K562 (cell line): ENCODE data around the gene RSPH9. TPM values are rescaled to one million over a fixed set of nuclear protein-coding genes. Genes with fewer than 3 reads are reported as not detected.
A peak's percentile ranks its signal among the peaks of the same experiment; 100 is the strongest.

Experiments used
- ATAC-seq: fragments of 200-7000 bp; cut with Tn5 transposase; 3 replicates; pipeline ENCODE4 v1.9.1; 2020; ENCODE audit warnings: moderate library complexity
- BruUV-seq: library from RNA; stranded (reverse); fragments of 400-500 nt; replicated peaks from 2 replicates; lab custom pipeline; 2021; lab: Mats Ljungman, UMichigan
- CTCF ChIA-PET: fragments of 300-600 bp; formaldehyde crosslinking; extraction: SDS; loops from one replicate; lab custom pipeline; 2021; ENCODE audit warnings: low intra/inter-chr PET ratio; lab: Yijun Ruan, JAX
- POLR2A ChIA-PET: fragments of 300-600, 350-650 bp; sonication (Branson Sonifier 250); formaldehyde crosslinking; extraction: SDS; loops from one replicate; lab custom pipeline; 2021; ENCODE audit warnings: antibody characterized with exemption, inconsistent platforms; lab: Yijun Ruan, JAX
- DNase-seq, 4 experiments: peaks; one replicate each; pipeline versions ENCODE4 v3.0.0 to v3.0.0-alpha.2; 2011 to 2018; ENCODE audit warnings: low spot score in 3 of 4, mixed read lengths in 3 of 4; ENCODE audit errors: extremely low read depth in 1 of 4
- FAIRE-seq: peaks from 2 replicates; lab custom pipeline; 2011; peaks lifted over from hg19 to GRCh38; lab: Jason Lieb, UNC
- H2AFZ ChIP-seq: 2 replicates; pipeline ENCODE4 v1.6.0; 2011; ENCODE audit warnings: low read depth, low read length, control low read depth, inconsistent platforms
- H3K27ac ChIP-seq: fragments of 200-600 bp; 3 replicates; pipeline ENCODE4 v1.8.0; 2011; ENCODE audit warnings: low read depth, mild to moderate bottlenecking, control low read depth, inconsistent platforms, low read length, moderate library complexity, mixed read lengths; ENCODE audit errors: extremely low read depth
- H3K27me3 ChIP-seq, 2 experiments: fragments of 300-600 bp in 1 of 2; 2 replicates in 1 of 2; 3 replicates in 1 of 2; pipeline versions ENCODE4 v1.6.0 to v1.8.0; 2011; ENCODE audit warnings: inconsistent platforms in 2 of 2, low read length in 2 of 2, mild to moderate bottlenecking in 1 of 2, mixed read lengths in 1 of 2, moderate library complexity in 1 of 2; ENCODE audit not compliant: control insufficient read depth in 2 of 2, insufficient read depth in 2 of 2
- H3K36me3 ChIP-seq: fragments of 300-600 bp; 3 replicates; pipeline ENCODE4 v1.8.0; 2011; ENCODE audit warnings: mild to moderate bottlenecking, low read length, inconsistent platforms; ENCODE audit not compliant: control insufficient read depth, insufficient read depth
- H3K4me1 ChIP-seq, 2 experiments: fragments of 200-600 bp in 1 of 2; replicated peaks in 1 of 2; 2 replicates in 1 of 2; 3 replicates in 1 of 2; pipeline versions ENCODE4 v1.5.1 to v1.8.0; 2011; ENCODE audit warnings: inconsistent platforms in 2 of 2, low read length in 2 of 2, mild to moderate bottlenecking in 1 of 2, mixed read lengths in 1 of 2, moderate library complexity in 1 of 2; ENCODE audit not compliant: control insufficient read depth in 2 of 2, insufficient read depth in 2 of 2
- H3K4me2 ChIP-seq: 2 replicates; pipeline ENCODE4 v1.6.1; 2011; ENCODE audit warnings: low read length, control low read depth, inconsistent platforms, mixed read lengths; ENCODE audit not compliant: insufficient read depth
- H3K4me3 ChIP-seq: fragments of 200-600 bp; sonication (generic), shearing (Covaris generic); 2 replicates; pipeline ENCODE4 v1.5.1; 2016; ENCODE audit warnings: control low read depth, inconsistent platforms
- H3K79me2 ChIP-seq: fragments of 200-600 bp; 3 replicates; pipeline ENCODE4 v1.8.0; 2011; ENCODE audit warnings: low read length, inconsistent platforms; ENCODE audit not compliant: control insufficient read depth, insufficient read depth
- H3K9ac ChIP-seq, 2 experiments: 2 replicates each; pipeline versions ENCODE4 v1.6.0 to v1.6.1; 2011; ENCODE audit warnings: low read depth in 2 of 2, low read length in 2 of 2, control low read depth in 1 of 2, inconsistent platforms in 1 of 2, mild to moderate bottlenecking in 1 of 2, mixed read lengths in 1 of 2; ENCODE audit not compliant: insufficient read depth in 1 of 2
- H3K9me1 ChIP-seq: one replicate; pipeline ENCODE4 v1.6.0; 2011; ENCODE audit warnings: inconsistent platforms, mild to moderate bottlenecking, low read length, moderate library complexity; ENCODE audit not compliant: control insufficient read depth, insufficient read depth
- H3K9me3 ChIP-seq: replicated peaks from 2 replicates; pipeline ENCODE4 v1.5.1; 2011; ENCODE audit warnings: low read depth, low read length, inconsistent platforms; ENCODE audit not compliant: control insufficient read depth, insufficient read depth
- H4K20me1 ChIP-seq: replicated peaks from 2 replicates; pipeline ENCODE4 v1.6.1; 2011; ENCODE audit warnings: low read length, inconsistent platforms, mixed read lengths; ENCODE audit not compliant: control insufficient read depth, insufficient read depth
- POLR2G ChIP-seq: fragments of 200-400 bp; formaldehyde crosslinking; IDR thresholded peaks from 2 replicates; pipeline ENCODE4 v1.6.1; 2017; ENCODE audit warnings: low read depth, mild to moderate bottlenecking, antibody characterized with exemption, low read length, moderate library complexity
- XRCC5 ChIP-seq: fragments of 200-400 bp; formaldehyde crosslinking; IDR thresholded peaks from 2 replicates; pipeline ENCODE4 v1.6.1; 2017; ENCODE audit warnings: low read depth, mild to moderate bottlenecking, low read length
- WGBS: fragments of 100-300 bp; shearing (Covaris generic); methylation state at CpG from one replicate; pipeline ENCODE4 v1.1.6; 2016; ENCODE audit warnings: low coverage, mixed read lengths; ENCODE audit not compliant: insufficient coverage; ENCODE audit errors: missing lambda C conversion rate; 5-methylcytosine and 5-hydroxymethylcytosine counted together
- in situ Hi-C: fragments of 300-500 bp; cut with MboI; formaldehyde crosslinking; loops from 4 replicates; pipeline ENCODE4 v1.15.0; 2018; ENCODE audit warnings: inconsistent platforms, mixed read lengths
- intact Hi-C: fragments of 100-400 bp; cut with micrococcal nuclease; formaldehyde crosslinking; loops from 2 replicates; pipeline ENCODE4 v1.14.2; 2022
- polyA plus RNA-seq, 8 experiments: library from polyadenylated mRNA; depleted of rRNA in 4 of 8; stranded (reverse) in 5 of 8; unstranded in 3 of 8; fragments of >200 nt; fragmentation: Nextera tagmentation in 2 of 8; fragmentation: Illumina TruSeq in 1 of 8; extraction: Ambion mirVana in 2 of 8; extraction: Trizol in 1 of 8; gene quantifications; 2 replicates each; pipeline versions ENCODE4 v1.2.1 to v1.2.3, GENCODE V29; 2011 to 2014; ENCODE audit warnings: inconsistent platforms in 1 of 8, missing spikeins in 1 of 8
- total RNA-seq, 7 experiments: library from RNA; depleted of rRNA in 6 of 7; stranded (reverse); fragments of >200 nt in 6 of 7; fragmentation: Illumina TruSeq in 2 of 7; extraction: Trizol in 2 of 7; gene quantifications; 2 replicates each; pipeline versions ENCODE4 v1.2.1 to v1.2.3, GENCODE V29; 2011 to 2021; ENCODE audit warnings: low replicate concordance in 1 of 7

The RSPH9 gene
- total and polyA plus RNA-seq, 9 of the 15 experiments (the other 6 are each of a cell fraction or from before 2014, with no cell fraction given) = 0.05 to 0.60 (median 0.39) TPM; not detected in 6

- no peak overlapping the region; a peak in 1 of 4 replicates for H3K9ac ChIP-seq
- ATAC-seq = no peak
- H3K4me1 ChIP-seq = peaks cover 30 to 35% of the 10 kb centered on the region in 2 experiments
- no peak overlapping the region for H3K4me3 ChIP-seq
- H3K4me2 ChIP-seq = no peak overlapping the region
- no peak for FAIRE-seq
- intact Hi-C loops = loop anchor here (5.0 to 10.0 kb wide), 4 partner anchors 38 to 287 kb away; partner anchors contain the start of genes GTPBP2 and VEGFA
- 0 out of 2 replicates have a peak, but pooled peaks cover 3% of the 10 kb centered on the region for H3K9me3 ChIP-seq
- peaks cover 6% of the 10 kb centered on the region for H3K9me1 ChIP-seq
- TF ChIP-seq XRCC5 (no peak), POLR2G (peak; percentile 42; the same call in 1 of the 2 replicates)
- TF ChIP-seq, all 486 proteins: peak for 1
- no TSS peak for BruUV-seq
- H4K20me1 ChIP-seq = no peaks in the 10 kb centered on the region
- H3K36me3 ChIP-seq = peaks cover 1% of the 10 kb centered on the region; the same call in 1 of the 3 replicates
- CTCF ChIA-PET = no interaction called here
- no peaks in the 10 kb centered on the region; a peak in 1 of 5 replicates for H3K27me3 ChIP-seq
- no peak overlapping the region for H2AFZ ChIP-seq
- no peak for DNase-seq
- no peaks in the 10 kb centered on the region for H3K79me2 ChIP-seq
- POLR2A ChIA-PET = interaction anchor here (0.5 to 6.0 kb wide), 19 partner anchors 8 to 701 kb away, joined by 3 to 41 read pairs (median 4); partner anchors contain the start of genes GTPBP2, RSPH9 and VEGFA
- WGBS = 10% methylated on average over 1 of the region's 1 CpG
- H3K27ac ChIP-seq = no peak overlapping the region
- in situ Hi-C loops = loop anchor here (5.0 kb wide), 2 partner anchors 107 to 412 kb away; partner anchors contain the start of gene VEGFA
Observed at GRCh38 chr6:43665376-43665775, 20.5 kb downstream of the RSPH9 start.
